SK-N-SH (cell line): ENCODE measurements around the gene CDK1. TPM values are rescaled to one million over a fixed set of nuclear protein-coding genes. Genes with fewer than 3 reads are reported as not detected.

Experiments
- CTCF ChIA-PET: fragments of 300-600, 350-600 bp; formaldehyde crosslinking; extraction: SDS; loops from one replicate; lab custom pipeline; 2021; lab: Yijun Ruan, JAX
- POLR2A ChIA-PET: fragments of 350-600 bp; sonication (Branson Sonifier 250); formaldehyde crosslinking; extraction: SDS; loops from one replicate; lab custom pipeline; 2020; ENCODE audit warnings: antibody characterized with exemption, inconsistent platforms; lab: Yijun Ruan, JAX
- DNase-seq: peaks from one replicate; pipeline ENCODE4 v3.0.0; 2012
- H2AFZ ChIP-seq: fragments of 200-600 bp; sonication (generic); 2 replicates; pipeline ENCODE4 v1.8.1; 2016; ENCODE audit warnings: antibody characterized with exemption, mild to moderate bottlenecking, low read depth
- H3F3A ChIP-seq: fragments of 200-600 bp; sonication (generic); replicated peaks from 2 replicates; pipeline ENCODE3; 2016; ENCODE audit warnings: antibody characterized with exemption, mild to moderate bottlenecking; ENCODE audit not compliant: insufficient read depth
- H3K27ac ChIP-seq, 2 experiments: fragments of 200-500 bp in 1 of 2; fragments of 200-600 bp in 1 of 2; sonication (Bioruptor generic) in 1 of 2; sonication (generic), shearing (Covaris generic) in 1 of 2; 2 replicates each; pipeline versions ENCODE4 v1.5.1 to v1.6.1; 2014 to 2016; ENCODE audit warnings: low read depth in 2 of 2, inconsistent platforms in 1 of 2, low read length in 1 of 2, mild to moderate bottlenecking in 1 of 2, mixed read lengths in 1 of 2
- H3K27me3 ChIP-seq: fragments of 200-600 bp; sonication (generic), shearing (Covaris generic); 2 replicates; pipeline ENCODE4 v1.6.1; 2016; ENCODE audit warnings: mixed run types; ENCODE audit not compliant: insufficient read depth
- H3K36me3 ChIP-seq, 2 experiments: fragments of 200-500 bp in 1 of 2; fragments of 200-600 bp in 1 of 2; sonication (Bioruptor generic) in 1 of 2; sonication (generic) in 1 of 2; replicated peaks in 1 of 2; 2 replicates each; pipeline versions ENCODE3 to v1.5.1; 2014 to 2016; ENCODE audit warnings: low read length in 1 of 2, mild to moderate bottlenecking in 1 of 2; ENCODE audit not compliant: insufficient read depth in 2 of 2, control insufficient read depth in 1 of 2
- H3K4me1 ChIP-seq, 2 experiments: fragments of 200-500 bp in 1 of 2; fragments of 200-600 bp in 1 of 2; sonication (Bioruptor generic) in 1 of 2; sonication (generic), shearing (Covaris generic) in 1 of 2; 2 replicates each; pipeline versions ENCODE4 v1.5.1 to v1.6.1; 2014 to 2016; ENCODE audit warnings: low read depth in 1 of 2, low read length in 1 of 2, mixed run types in 1 of 2; ENCODE audit not compliant: insufficient read depth in 2 of 2, control insufficient read depth in 1 of 2
- H3K4me2 ChIP-seq: fragments of 200-600 bp; sonication (generic), shearing (Covaris generic); 2 replicates; pipeline ENCODE4 v1.6.1; 2017; ENCODE audit warnings: mixed run types
- H3K4me3 ChIP-seq, 2 experiments: fragments of 200-500 bp in 1 of 2; fragments of 200-600 bp in 1 of 2; sonication (Bioruptor generic) in 1 of 2; sonication (generic), shearing (Covaris generic) in 1 of 2; 2 replicates each; pipeline versions ENCODE4 v1.5.1 to v1.8.1; 2014 to 2016; ENCODE audit warnings: low read depth in 2 of 2, inconsistent platforms in 1 of 2, low read length in 1 of 2, mild to moderate bottlenecking in 1 of 2, mixed read lengths in 1 of 2, moderate library complexity in 1 of 2
- H3K79me2 ChIP-seq: fragments of 200-600 bp; sonication (generic); 2 replicates; pipeline ENCODE4 v1.8.1; 2017; ENCODE audit warnings: mild to moderate bottlenecking; ENCODE audit not compliant: insufficient read depth
- H3K9ac ChIP-seq: fragments of 200-600 bp; sonication (generic); 2 replicates; pipeline ENCODE4 v1.6.1; 2017; ENCODE audit warnings: mixed run types
- H3K9me2 ChIP-seq: fragments of 200-600 bp; sonication (generic); 2 replicates; pipeline ENCODE4 v1.6.1; 2017; ENCODE audit warnings: mixed run types
- H3K9me3 ChIP-seq: fragments of 200-600 bp; sonication (generic); 2 replicates; pipeline ENCODE4 v1.6.1; 2017; ENCODE audit warnings: mixed run types, mild to moderate bottlenecking, moderate library complexity
- H4K20me1 ChIP-seq: fragments of 200-600 bp; sonication (generic); 2 replicates; pipeline ENCODE4 v1.6.1; 2017; ENCODE audit warnings: mild to moderate bottlenecking, mixed run types; ENCODE audit not compliant: insufficient read depth
- CHD2 ChIP-seq: fragments of 150-350 bp; IDR thresholded peaks from 2 replicates; pipeline ENCODE4 v1.6.1; 2018; ENCODE audit warnings: low read length; ENCODE audit not compliant: partially characterized antibody
- CTCF ChIP-seq: fragments of 200-600 bp; sonication (generic); IDR thresholded peaks from 2 replicates; pipeline ENCODE4 v1.6.1; 2017; ENCODE audit warnings: antibody characterized with exemption, mild to moderate bottlenecking, moderate library complexity
- EP300 ChIP-seq, 2 experiments: IDR thresholded peaks; 2 replicates each; pipeline versions ENCODE4 v1.4.0 to v1.6.1; 2012; ENCODE audit warnings: borderline replicate concordance in 1 of 2, low read depth in 1 of 2, low read length in 1 of 2
- EZH2phosphoT487 ChIP-seq: fragments of 200-600 bp; sonication (generic); IDR thresholded peaks from 2 replicates; pipeline ENCODE4 v1.6.1; 2017; ENCODE audit warnings: low read depth, mixed run types, mild to moderate bottlenecking, antibody characterized with exemption, moderate library complexity, borderline replicate concordance
- FOXM1 ChIP-seq: IDR thresholded peaks from 2 replicates; pipeline ENCODE4 v1.4.0; 2012; ENCODE audit warnings: low read depth, mild to moderate bottlenecking
- GABPA ChIP-seq: IDR thresholded peaks from 2 replicates; pipeline ENCODE4 v1.4.0; 2012; ENCODE audit warnings: low read depth, mild to moderate bottlenecking
- MAX ChIP-seq: IDR thresholded peaks from 2 replicates; pipeline ENCODE4 v1.4.0; 2012; ENCODE audit warnings: low read depth
- MEF2A ChIP-seq: IDR thresholded peaks from 2 replicates; pipeline ENCODE4 v1.4.0; 2012; ENCODE audit warnings: low read depth, borderline replicate concordance
- MXI1 ChIP-seq: IDR thresholded peaks from 2 replicates; pipeline ENCODE4 v1.6.1; 2012; ENCODE audit warnings: mild to moderate bottlenecking, low read depth, low read length, improper control_type of control experiment
- NFIC ChIP-seq: IDR thresholded peaks from 2 replicates; pipeline ENCODE4 v1.4.0; 2012; ENCODE audit warnings: borderline replicate concordance
- PBX3 ChIP-seq: IDR thresholded peaks from 2 replicates; pipeline ENCODE4; 2012
- RAD21 ChIP-seq: IDR thresholded peaks from 2 replicates; pipeline ENCODE4 v1.6.1; 2012; ENCODE audit warnings: mild to moderate bottlenecking, low read length
- RCOR1 ChIP-seq: fragments of 150-350 bp; IDR thresholded peaks from 2 replicates; pipeline ENCODE4 v1.6.1; 2017; ENCODE audit warnings: antibody characterized with exemption, low read length
- RFX5 ChIP-seq: IDR thresholded peaks from 2 replicates; pipeline ENCODE4 v1.6.1; 2012; ENCODE audit warnings: mild to moderate bottlenecking, improper control_type of control experiment, low read length
- RXRA ChIP-seq: IDR thresholded peaks from 2 replicates; pipeline ENCODE4 v1.4.0; 2012; ENCODE audit warnings: low read depth, mild to moderate bottlenecking, borderline replicate concordance
- TAF1 ChIP-seq: IDR thresholded peaks from 2 replicates; pipeline ENCODE4 v1.6.1; 2012; ENCODE audit warnings: low read depth, mild to moderate bottlenecking, low read length, moderate library complexity, borderline replicate concordance
- TCF12 ChIP-seq: IDR thresholded peaks from 2 replicates; pipeline ENCODE4 v1.4.0; 2012
- USF1 ChIP-seq: IDR thresholded peaks from 2 replicates; pipeline ENCODE4 v1.4.0; 2012; ENCODE audit warnings: low read depth, borderline replicate concordance
- WGBS: methylation state at CpG from one replicate; pipeline ENCODE4 v1.1.6; 2017; ENCODE audit warnings: low lambda C conversion rate; 5-methylcytosine and 5-hydroxymethylcytosine counted together
- polyA plus RNA-seq, 3 experiments: library from polyadenylated mRNA; depleted of rRNA; stranded (reverse); fragments of >200 nt; gene quantifications; 2 replicates each; pipeline ENCODE4 v1.2.3, GENCODE V29; 2012

Gene CDK1
- polyA plus RNA-seq, 1 of the 3 experiments (the other 2 are of a cell fraction): 20.8 TPM

GRCh38 chr10:60739558-60739957, 38.7 kb upstream of the CDK1 start:
- no peaks in the 10 kb centered on the region for H3K9me3 ChIP-seq
- H3K4me2 ChIP-seq: no peak overlapping the region
- DNase-seq: no peak
- no peaks in the 10 kb centered on the region for H3K79me2 ChIP-seq
- H3K4me3 ChIP-seq: no peak overlapping the region
- H3K36me3 ChIP-seq: no peaks in the 10 kb centered on the region
- H3F3A ChIP-seq: no peaks in the 10 kb centered on the region
- CTCF ChIA-PET: interaction anchor here (1.1 kb wide), 1 partner anchor 14 kb away, joined by 3 read pairs; no protein-coding TSS in a partner anchor
- TF ChIP-seq TAF1: no peak
- TF ChIP-seq CHD2: no peak
- TF ChIP-seq CTCF: no peak
- no peak for TF ChIP-seq FOXM1
- no peak for TF ChIP-seq PBX3
- no peak for TF ChIP-seq RAD21
- no peaks in the 10 kb centered on the region for H3K27me3 ChIP-seq
- no peaks in the 10 kb centered on the region for H4K20me1 ChIP-seq
- no peaks in the 10 kb centered on the region for H3K9me2 ChIP-seq
- POLR2A ChIA-PET: no interaction called here
- no peak overlapping the region for H3K9ac ChIP-seq
- H2AFZ ChIP-seq: no peak overlapping the region
- H3K27ac ChIP-seq: peak overlapping the region in 1 of 2 experiments; percentile 8; a peak in 1 of 4 replicates
- H3K4me1 ChIP-seq: no peaks in the 10 kb centered on the region

- H3K79me2 ChIP-seq: no peaks in the 10 kb centered on the region
- H2AFZ ChIP-seq: no peak overlapping the region
- 87% methylated on average over 3 of the region's 3 CpGs for WGBS
- H3K9ac ChIP-seq: no peak overlapping the region
- no peak for TF ChIP-seq MEF2A
- TF ChIP-seq PBX3: no peak
- no peak for TF ChIP-seq MAX
- TF ChIP-seq RFX5: no peak
- no peak for TF ChIP-seq RXRA
- no peak for TF ChIP-seq NFIC
- no peak for TF ChIP-seq USF1
- TF ChIP-seq EZH2phosphoT487: no peak
- TF ChIP-seq TCF12: no peak
- TF ChIP-seq MXI1: no peak
- TF ChIP-seq EP300 (IDR thresholded peaks at IDR 0.05; ENCODE audit: borderline replicate concordance in 1 of 2, low read depth in 1 of 2, low read length in 1 of 2): no peak
- TF ChIP-seq FOXM1: no peak
- TF ChIP-seq RCOR1: no peak
- TF ChIP-seq GABPA: no peak
- H3K9me3 ChIP-seq: no peaks in the 10 kb centered on the region
- no peaks in the 10 kb centered on the region for H3K9me2 ChIP-seq
- POLR2A ChIA-PET: no interaction called here
- no peaks in the 10 kb centered on the region for H3K4me1 ChIP-seq
- no peaks in the 10 kb centered on the region for H4K20me1 ChIP-seq
- no peak overlapping the region for H3K27ac ChIP-seq
- no peak for DNase-seq
- H3F3A ChIP-seq: no peaks in the 10 kb centered on the region
- no peaks in the 10 kb centered on the region for H3K36me3 ChIP-seq
- no peak overlapping the region for H3K4me3 ChIP-seq
- CTCF ChIA-PET: no interaction called here
- H3K27me3 ChIP-seq: no peaks in the 10 kb centered on the region
- H3K4me2 ChIP-seq: no peak overlapping the region
These were observed 35.8 kb upstream of the CDK1 start for GRCh38 chr10:60742512-60742911.
